Naive thymus-derived CD4-positive, alpha-beta T cell (primary cell): ENCODE results near the gene NAPEPLD. TPM values are rescaled to one million over a fixed set of nuclear protein-coding genes. Genes with fewer than 3 reads are reported as not detected.
"Not testable (repeated sequence)": the region's sequence is repeated elsewhere in the genome, so short reads cannot be mapped to it uniquely, and the experiment has no call there.

Source experiments
- ATAC-seq: fragments of 150-1000 bp; cut with Tn5 transposase; 2 replicates; pipeline ENCODE4 v1.10.0; 2021; ENCODE audit warnings: mild to moderate bottlenecking, moderate library complexity
- CTCF ChIA-PET: fragments of 350-600 bp; sonication (Branson Sonifier 250); formaldehyde crosslinking; loops from one replicate; lab custom pipeline; 2021; ENCODE audit warnings: antibody characterized with exemption; lab: Charles Lee
- POLR2A ChIA-PET: fragments of 350-600 bp; sonication (Branson Sonifier 250); formaldehyde crosslinking; loops from one replicate; lab custom pipeline; 2021; ENCODE audit warnings: antibody characterized with exemption, inconsistent platforms; lab: Charles Lee
- DNase-seq, 9 donors: peaks; one replicate each; pipeline versions ENCODE4 v3.0.0 to v3.0.0-alpha.2; 2020 to 2022; ENCODE audit warnings: mixed read lengths in 1 of 9
- H3K27ac ChIP-seq: one replicate; pipeline ENCODE4 v1.7.0; 2013; ENCODE audit warnings: mild to moderate bottlenecking, low read depth, low read length, moderate library complexity
- H3K27me3 ChIP-seq, 2 donors: one replicate each; pipeline ENCODE4 v1.7.0; 2013; ENCODE audit warnings: low read length in 2 of 2, mild to moderate bottlenecking in 2 of 2, moderate library complexity in 2 of 2; ENCODE audit not compliant: control insufficient read depth in 2 of 2, insufficient read depth in 2 of 2
- H3K36me3 ChIP-seq, 3 experiments: 1 replicate in 2 of 3; 2 replicates in 1 of 3; pipeline ENCODE4 v1.7.0; 2013; ENCODE audit warnings: low read length in 3 of 3, mild to moderate bottlenecking in 3 of 3, moderate library complexity in 1 of 3; ENCODE audit not compliant: insufficient read depth in 3 of 3, control insufficient read depth in 2 of 3
- H3K4me1 ChIP-seq, 2 donors: one replicate each; pipeline ENCODE4 v1.7.0; 2013; ENCODE audit warnings: low read length in 2 of 2, mild to moderate bottlenecking in 2 of 2, moderate library complexity in 1 of 2; ENCODE audit not compliant: control insufficient read depth in 2 of 2, insufficient read depth in 2 of 2
- H3K4me3 ChIP-seq: 2 replicates; pipeline ENCODE4 v1.7.0; 2013; ENCODE audit warnings: mild to moderate bottlenecking, low read length
- H3K9me3 ChIP-seq, 3 experiments: 1 replicate in 2 of 3; 2 replicates in 1 of 3; pipeline ENCODE4 v1.7.0; 2013; ENCODE audit warnings: low read length in 3 of 3; ENCODE audit not compliant: control insufficient read depth in 2 of 3
- H3K27ac Mint-ChIP-seq, 9 donors: one replicate each; pipeline ENCODE4 v1.8.0; 2020 to 2022; ENCODE audit warnings: mixed read lengths in 9 of 9, mild to moderate bottlenecking in 8 of 9, moderate library complexity in 5 of 9, inconsistent platforms in 2 of 9
- H3K27me3 Mint-ChIP-seq, 5 donors: one replicate each; pipeline ENCODE4 v1.8.0; 2021 to 2022; ENCODE audit warnings: mixed read lengths in 5 of 5, mild to moderate bottlenecking in 1 of 5
- H3K36me3 Mint-ChIP-seq, 5 donors: one replicate each; pipeline ENCODE4 v1.8.0; 2020 to 2022; ENCODE audit warnings: mixed read lengths in 5 of 5, mild to moderate bottlenecking in 3 of 5, inconsistent platforms in 1 of 5
- H3K4me1 Mint-ChIP-seq, 7 donors: one replicate each; pipeline ENCODE4 v1.8.0; 2020 to 2022; ENCODE audit warnings: mixed read lengths in 7 of 7, mild to moderate bottlenecking in 3 of 7, inconsistent platforms in 1 of 7
- H3K4me3 Mint-ChIP-seq, 10 donors: one replicate each; pipeline ENCODE4 v1.8.0; 2020 to 2022; ENCODE audit warnings: mild to moderate bottlenecking in 10 of 10, mixed read lengths in 10 of 10, moderate library complexity in 6 of 10, inconsistent platforms in 2 of 10
- H3K9me3 Mint-ChIP-seq, 11 donors: one replicate each; pipeline ENCODE4 v1.8.0; 2020 to 2022; ENCODE audit warnings: mixed read lengths in 11 of 11, mild to moderate bottlenecking in 4 of 11, inconsistent platforms in 1 of 11, moderate library complexity in 1 of 11
- intact Hi-C, 2 donors: fragments of 100-400 bp; cut with micrococcal nuclease; formaldehyde crosslinking; loops; one replicate each; pipeline ENCODE4 v1.15.1; 2023
- polyA plus RNA-seq, 2 donors: library from polyadenylated mRNA; unstranded; fragments of 300-500 nt; fragmentation: Illumina TruSeq; gene quantifications; one replicate each; pipeline ENCODE4 v1.2.3, GENCODE V29; 2021
- total RNA-seq, 6 experiments: library from RNA in 5 of 6; stranded (reverse) in 5 of 6; gene quantifications; 1 replicate in 5 of 6; 2 replicates in 1 of 6; pipeline ENCODE4 v1.2.3 and lab custom pipeline; 2021 to 2026

Gene NAPEPLD
- total and polyA plus RNA-seq, 7 experiments from 2014 or later, result 2.9 to 19.7 (median 9.9) TPM

DNA sequence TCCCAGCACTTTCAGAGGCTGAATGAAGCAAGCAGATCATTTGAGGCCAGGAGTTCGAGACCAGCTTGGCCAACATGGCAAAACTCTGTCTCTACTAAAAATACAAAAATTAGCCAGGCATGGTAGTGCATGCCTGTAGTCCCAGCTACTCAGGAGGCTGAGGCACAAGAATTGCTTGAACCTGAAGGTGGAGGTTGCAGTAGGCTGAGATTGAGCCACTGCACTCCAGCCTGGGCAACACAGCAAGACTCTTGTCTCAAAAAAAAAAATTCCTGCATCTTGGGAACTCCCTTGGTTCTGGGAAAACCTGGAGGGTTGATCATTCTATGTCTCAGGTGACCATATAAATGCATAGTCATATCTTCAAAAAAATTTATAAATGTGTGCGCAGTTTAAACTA is 4.1 kb downstream of the NAPEPLD start:
- H3K27me3 ChIP-seq, CTCF ChIA-PET, H3K4me3 Mint-ChIP-seq, H3K27ac Mint-ChIP-seq, DNase-seq, POLR2A ChIA-PET, H3K4me3 ChIP-seq, H3K27me3 Mint-ChIP-seq, H3K9me3 ChIP-seq, H3K27ac ChIP-seq, H3K36me3 ChIP-seq, ATAC-seq: not testable (repeated sequence)
- peaks cover 0 to 18% of the 10 kb centered on the region in 2 donors for H3K4me1 ChIP-seq
- peaks cover 0 to 21% (median 0%) of the 10 kb centered on the region in 11 donors for H3K9me3 Mint-ChIP-seq
- intact Hi-C loops, result loop anchor here (5.0 kb wide), 2 partner anchors 138 to 203 kb away; partner anchors contain the start of gene PSMC2 (in 1 of the 2)
- peaks cover 23 to 45% (median 42%) of the 10 kb centered on the region in 7 donors for H3K4me1 Mint-ChIP-seq
- H3K36me3 Mint-ChIP-seq, result peaks cover 6 to 27% (median 14%) of the 10 kb centered on the region in 5 donors

GRCh38 chr7:103143868-103144267 is 5.0 kb downstream of the NAPEPLD start:
- ATAC-seq (no peak), DNase-seq (no peak)
- no peak overlapping the region for H3K4me3 Mint-ChIP-seq
- Histone ChIP-seq H3K27ac (no peak overlapping the region), H3K9me3 (no peaks in the 10 kb centered on the region), H3K4me3 (no peak overlapping the region), H3K4me1 (peaks cover 0 to 15% of the 10 kb centered on the region in 2 donors), H3K27me3 (no peaks in the 10 kb centered on the region), H3K36me3 (peaks cover 0 to 2% (median 0%) of the 10 kb centered on the region in 3 experiments)
- peaks cover 6 to 29% (median 14%) of the 10 kb centered on the region in 5 donors for H3K36me3 Mint-ChIP-seq
- no peak overlapping the region for H3K27ac Mint-ChIP-seq
- peaks cover 23 to 41% (median 37%) of the 10 kb centered on the region in 7 donors for H3K4me1 Mint-ChIP-seq
- POLR2A ChIA-PET, result no interaction called here
- intact Hi-C loops, result no loop called here
- no peaks in the 10 kb centered on the region for H3K27me3 Mint-ChIP-seq
- H3K9me3 Mint-ChIP-seq, result peaks cover 0 to 21% (median 0%) of the 10 kb centered on the region in 11 donors
- CTCF ChIA-PET, result no interaction called here

DNA sequence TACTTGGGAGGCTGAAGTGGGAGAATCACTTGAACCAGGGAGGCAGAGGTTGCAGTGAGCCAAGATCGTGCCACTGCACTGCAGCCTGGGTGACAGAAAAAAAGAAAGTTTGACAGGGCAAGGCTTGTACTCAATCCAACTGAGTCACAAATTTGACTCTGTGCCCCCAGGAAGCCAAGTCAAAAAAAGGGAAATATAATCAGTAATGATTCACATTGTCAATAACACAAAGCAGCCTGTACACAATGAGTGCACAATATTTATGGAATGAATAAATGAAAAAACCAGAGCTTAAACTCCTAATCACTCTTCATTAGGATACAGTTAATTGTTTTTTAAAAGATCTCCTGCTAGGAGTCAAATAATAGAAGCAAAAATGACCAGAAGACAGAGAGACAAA is 6.4 kb downstream of the NAPEPLD start:
- POLR2A ChIA-PET, result no interaction called here
- Histone ChIP-seq H3K27ac (no peak overlapping the region), H3K36me3 (no peaks in the 10 kb centered on the region), H3K9me3 (no peaks in the 10 kb centered on the region), H3K4me3 (no peak overlapping the region), H3K27me3 (no peaks in the 10 kb centered on the region), H3K4me1 (peaks cover 0 to 4% of the 10 kb centered on the region in 2 donors)
- ATAC-seq (no peak), DNase-seq (no peak)
- Mint-ChIP-seq H3K4me3 (no peak overlapping the region), H3K36me3 (peaks cover 6 to 32% (median 14%) of the 10 kb centered on the region in 5 donors), H3K9me3 (peaks cover 0 to 21% (median 0%) of the 10 kb centered on the region in 11 donors), H3K27me3 (no peaks in the 10 kb centered on the region), H3K4me1 (peaks cover 11 to 28% (median 23%) of the 10 kb centered on the region in 7 donors), H3K27ac (no peak overlapping the region)
- CTCF ChIA-PET, result no interaction called here
- intact Hi-C loops, result no loop called here

GRCh38 chr7:103141753-103142404 is 7.0 kb downstream of the NAPEPLD start:
- Histone ChIP-seq H3K27me3 (no peaks in the 10 kb centered on the region), H3K27ac (no peak overlapping the region), H3K4me1 (no peaks in the 10 kb centered on the region), H3K9me3 (no peaks in the 10 kb centered on the region), H3K36me3 (no peaks in the 10 kb centered on the region), H3K4me3 (no peak overlapping the region)
- peaks cover 5 to 21% (median 17%) of the 10 kb centered on the region in 7 donors for H3K4me1 Mint-ChIP-seq
- no peak for DNase-seq
- peaks cover 6 to 32% (median 14%) of the 10 kb centered on the region in 5 donors for H3K36me3 Mint-ChIP-seq
- no peak overlapping the region for H3K4me3 Mint-ChIP-seq
- ATAC-seq, result no peak
- ChIA-PET CTCF (no interaction called here), POLR2A (no interaction called here)
- peaks cover 0 to 21% (median 0%) of the 10 kb centered on the region in 11 donors for H3K9me3 Mint-ChIP-seq
- no peaks in the 10 kb centered on the region for H3K27me3 Mint-ChIP-seq
- H3K27ac Mint-ChIP-seq, result peak overlapping the region in 1 of 9 donors; percentile 31
- intact Hi-C loops, result no loop called here

DNA sequence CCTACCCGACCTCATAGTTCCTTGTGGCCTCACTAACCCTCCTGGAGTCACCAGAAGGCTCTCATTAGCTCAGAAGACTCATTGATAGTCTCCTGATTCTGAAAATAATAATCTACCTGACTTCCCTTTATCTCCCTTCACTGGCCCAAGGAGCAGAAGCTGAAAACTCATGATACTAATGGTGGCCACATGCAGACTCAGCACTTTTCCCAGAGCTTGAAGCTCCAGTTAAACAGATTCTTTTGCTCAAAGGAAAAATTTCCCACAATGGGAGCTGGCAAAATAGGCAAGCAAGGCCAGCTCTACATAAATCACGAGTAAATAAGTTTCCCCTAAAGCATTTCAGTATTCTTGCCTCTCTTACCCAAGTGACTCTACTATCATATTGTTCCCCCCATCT is 8.2 kb downstream of the NAPEPLD start:
- ATAC-seq (no peak), DNase-seq (no peak)
- Mint-ChIP-seq H3K27ac (peak overlapping the region in 1 of 9 donors; percentile 7), H3K36me3 (peaks cover 6 to 32% (median 14%) of the 10 kb centered on the region in 5 donors), H3K27me3 (no peaks in the 10 kb centered on the region), H3K4me3 (no peak overlapping the region), H3K9me3 (peaks cover 0 to 21% (median 0%) of the 10 kb centered on the region in 11 donors), H3K4me1 (peaks cover 0 to 11% (median 6%) of the 10 kb centered on the region in 7 donors)
- no peaks in the 10 kb centered on the region for H3K9me3 ChIP-seq
- H3K36me3 ChIP-seq, result no peaks in the 10 kb centered on the region
- no peaks in the 10 kb centered on the region for H3K4me1 ChIP-seq
- H3K27ac ChIP-seq, result no peak overlapping the region
- ChIA-PET CTCF (interaction anchor here (0.7 kb wide), 1 partner anchor 125 kb away, joined by 4 read pairs; no protein-coding TSS in a partner anchor), POLR2A (no interaction called here)
- H3K27me3 ChIP-seq, result no peaks in the 10 kb centered on the region
- intact Hi-C loops, result no loop called here
- no peak overlapping the region for H3K4me3 ChIP-seq

DNA sequence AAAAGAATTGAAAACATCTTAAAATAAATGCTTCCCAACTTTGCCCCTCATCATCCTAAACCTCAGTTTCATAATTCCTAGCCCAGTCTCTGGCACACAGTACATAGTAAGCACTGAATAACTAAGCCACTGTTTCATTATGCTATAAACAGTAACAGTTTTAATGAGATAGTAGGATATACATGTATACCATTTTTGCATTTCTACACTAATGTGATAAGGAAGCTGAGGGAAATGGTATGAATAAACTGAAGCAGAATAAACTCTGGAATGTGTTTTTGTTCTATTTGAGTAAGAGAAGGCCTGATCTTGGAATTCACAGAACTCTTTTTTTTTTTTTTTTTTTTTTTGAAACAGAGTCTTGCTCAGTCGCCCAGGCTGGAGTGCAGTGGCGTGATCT is 8.8 kb downstream of the NAPEPLD start:
- DNase-seq (no peak), ATAC-seq (no peak)
- H3K4me3 Mint-ChIP-seq, result no peak overlapping the region
- intact Hi-C loops, result no loop called here
- H3K36me3 ChIP-seq, result no peaks in the 10 kb centered on the region
- H3K27me3 ChIP-seq, result no peaks in the 10 kb centered on the region
- H3K27ac Mint-ChIP-seq, result no peak overlapping the region
- H3K36me3 Mint-ChIP-seq, result peaks cover 6 to 32% (median 14%) of the 10 kb centered on the region in 5 donors
- peaks cover 0 to 21% (median 0%) of the 10 kb centered on the region in 11 donors for H3K9me3 Mint-ChIP-seq
- no peak overlapping the region for H3K27ac ChIP-seq
- no peaks in the 10 kb centered on the region for H3K27me3 Mint-ChIP-seq
- H3K9me3 ChIP-seq, result no peaks in the 10 kb centered on the region
- no peaks in the 10 kb centered on the region for H3K4me1 ChIP-seq
- CTCF ChIA-PET, result interaction anchor here (0.7 kb wide), 1 partner anchor 125 kb away, joined by 4 read pairs; no protein-coding TSS in a partner anchor
- H3K4me1 Mint-ChIP-seq, result peaks cover 0 to 9% (median 4%) of the 10 kb centered on the region in 7 donors
- POLR2A ChIA-PET, result no interaction called here
- H3K4me3 ChIP-seq, result no peak overlapping the region
